Fibroblast of lung (primary cell): ENCODE data around the gene CTNNA2. TPM values are rescaled to one million over a fixed set of nuclear protein-coding genes. Genes with fewer than 3 reads are reported as not detected.

Experiments
- DNase-seq, 2 donors: peaks; one replicate each; pipeline versions ENCODE4 v3.0.0 to v3.0.0-alpha.2; 2010; ENCODE audit warnings: low read depth in 2 of 2
- H2AFZ ChIP-seq: 2 replicates; pipeline ENCODE4 v1.5.1; 2012; ENCODE audit warnings: low read length, control low read depth, inconsistent platforms
- H3K27ac ChIP-seq: 2 replicates; pipeline ENCODE4 v1.5.1; 2011; ENCODE audit warnings: low read length, control low read depth; ENCODE audit not compliant: insufficient read depth
- H3K27me3 ChIP-seq: 2 replicates; pipeline ENCODE4 v1.5.1; 2011; ENCODE audit warnings: mild to moderate bottlenecking, low read length; ENCODE audit not compliant: control insufficient read depth, insufficient read depth
- H3K36me3 ChIP-seq: 2 replicates; pipeline ENCODE4 v1.5.1; 2011; ENCODE audit warnings: low read length; ENCODE audit not compliant: control insufficient read depth, insufficient read depth
- H3K4me1 ChIP-seq: 2 replicates; pipeline ENCODE4 v1.5.1; 2011; ENCODE audit warnings: low read length; ENCODE audit not compliant: control insufficient read depth, insufficient read depth; ENCODE audit errors: extremely low read depth
- H3K4me2 ChIP-seq: 2 replicates; pipeline ENCODE4 v1.5.1; 2011; ENCODE audit warnings: low read length, control low read depth; ENCODE audit not compliant: insufficient read depth; ENCODE audit errors: extremely low read depth
- H3K4me3 ChIP-seq, 4 experiments: fragments of 200-600 bp in 1 of 4; sonication (generic) in 1 of 4; replicated peaks in 1 of 4; 2 replicates each; pipeline ENCODE4 v1.5.1; 2011 to 2016; ENCODE audit warnings: low read length in 4 of 4, low read depth in 3 of 4, mild to moderate bottlenecking in 3 of 4, control low read depth in 2 of 4, inconsistent platforms in 1 of 4, mixed read lengths in 1 of 4; ENCODE audit not compliant: insufficient read depth in 1 of 4; ENCODE audit errors: control extremely low read depth in 1 of 4
- H3K79me2 ChIP-seq: 2 replicates; pipeline ENCODE4 v1.5.1; 2012; ENCODE audit warnings: mild to moderate bottlenecking, low read length, inconsistent platforms; ENCODE audit not compliant: control insufficient read depth, insufficient read depth
- H3K9ac ChIP-seq: 2 replicates; pipeline ENCODE4 v1.5.1; 2011; ENCODE audit warnings: mild to moderate bottlenecking, low read length, control low read depth; ENCODE audit not compliant: insufficient read depth
- H3K9me3 ChIP-seq: 2 replicates; pipeline ENCODE4 v1.5.1; 2012; ENCODE audit warnings: low read depth, low read length; ENCODE audit not compliant: control insufficient read depth, insufficient read depth
- H4K20me1 ChIP-seq: 2 replicates; pipeline ENCODE4 v1.5.1; 2011; ENCODE audit warnings: low read length; ENCODE audit not compliant: control insufficient read depth, insufficient read depth; ENCODE audit errors: extremely low read depth
- CTCF ChIP-seq, 2 donors: IDR thresholded peaks in 1 of 2; conservative IDR thresholded peaks in 1 of 2; 1 replicate in 1 of 2; 2 replicates in 1 of 2; pipeline ENCODE4 v1.5.1; 2011 to 2012; ENCODE audit warnings: low read length in 2 of 2, control low read depth in 1 of 2, inconsistent platforms in 1 of 2, low read depth in 1 of 2, mild to moderate bottlenecking in 1 of 2
- EZH2 ChIP-seq: IDR thresholded peaks from 2 replicates; pipeline ENCODE4 v1.5.1; 2012; ENCODE audit warnings: low read length, control low read depth, mild to moderate bottlenecking; ENCODE audit errors: missing control alignments
- polyA plus RNA-seq, 2 donors: library from polyadenylated mRNA; depleted of rRNA in 1 of 2; stranded (reverse) in 1 of 2; unstranded in 1 of 2; fragments of >200 nt; gene quantifications; 2 replicates each; pipeline ENCODE4 v1.2.1, GENCODE V29; 2011 to 2012; ENCODE audit warnings: missing spikeins in 1 of 2
- total RNA-seq: library from RNA; depleted of rRNA; stranded (reverse); fragments of >200 nt; gene quantifications from 2 replicates; pipeline ENCODE4 v1.2.1, GENCODE V29; 2014

The CTNNA2 gene
- total and polyA plus RNA-seq, 2 donors (not counting 1 experiment from before 2014, with no cell fraction given): not detected

- TF ChIP-seq EZH2 (no peak), CTCF (conservative IDR thresholded peaks at IDR 0.05 in 1 of 2, IDR thresholded peaks at IDR 0.05 in 1 of 2; ENCODE audit: low read depth in 1 of 2, low read length in 2 of 2) (no peak)
- Histone ChIP-seq H3K27ac (no peak overlapping the region), H3K36me3 (no peaks in the 10 kb centered on the region), H3K9me3 (no peaks in the 10 kb centered on the region), H3K4me1 (no peaks in the 10 kb centered on the region), H3K27me3 (no peaks in the 10 kb centered on the region), H3K4me2 (no peak overlapping the region), H3K79me2 (no peaks in the 10 kb centered on the region), H4K20me1 (no peaks in the 10 kb centered on the region), H3K9ac (no peak overlapping the region), H3K4me3 (no peak overlapping the region), H2AFZ (no peak overlapping the region)
- DNase-seq: no peak
Observed at GRCh38 chr2:79670198-79670597, 157.3 kb downstream of the CTNNA2 start.

- H3K79me2 ChIP-seq: no peaks in the 10 kb centered on the region
- no peaks in the 10 kb centered on the region for H3K27me3 ChIP-seq
- H3K9ac ChIP-seq: no peak overlapping the region
- no peaks in the 10 kb centered on the region for H3K9me3 ChIP-seq
- H3K27ac ChIP-seq: no peak overlapping the region
- no peaks in the 10 kb centered on the region for H3K36me3 ChIP-seq
- no peaks in the 10 kb centered on the region for H4K20me1 ChIP-seq
- H3K4me2 ChIP-seq: no peak overlapping the region
- no peak overlapping the region for H3K4me3 ChIP-seq
- TF ChIP-seq EZH2 (no peak), CTCF (conservative IDR thresholded peaks at IDR 0.05 in 1 of 2, IDR thresholded peaks at IDR 0.05 in 1 of 2; ENCODE audit: low read depth in 1 of 2, low read length in 2 of 2) (no peak)
- DNase-seq: no peak
- no peaks in the 10 kb centered on the region for H3K4me1 ChIP-seq
- H2AFZ ChIP-seq: no peak overlapping the region
Observed at GRCh38 chr2:79686884-79687283, 174.0 kb downstream of the CTNNA2 start.

GRCh38 chr2:79695248-79695647 lies 182.4 kb downstream of the CTNNA2 start:
- no peak for TF ChIP-seq EZH2
- no peak for TF ChIP-seq CTCF (conservative IDR thresholded peaks at IDR 0.05 in 1 of 2, IDR thresholded peaks at IDR 0.05 in 1 of 2; ENCODE audit: low read depth in 1 of 2, low read length in 2 of 2)
- Histone ChIP-seq H3K9ac (no peak overlapping the region), H2AFZ (no peak overlapping the region), H3K4me1 (no peaks in the 10 kb centered on the region), H3K27ac (no peak overlapping the region), H3K9me3 (no peaks in the 10 kb centered on the region), H4K20me1 (no peaks in the 10 kb centered on the region), H3K27me3 (no peaks in the 10 kb centered on the region), H3K4me2 (no peak overlapping the region), H3K36me3 (no peaks in the 10 kb centered on the region), H3K4me3 (no peak overlapping the region), H3K79me2 (no peaks in the 10 kb centered on the region)
- no peak for DNase-seq
